Uterus (tissue), 2 donors: ENCODE data around the gene TRIP10.

Experiments used
- CTCF ChIP-seq, 4 experiments: fragments of 200-600 bp in 2 of 4; fragments of 450-650 bp in 2 of 4; sonication (generic) in 2 of 4; IDR thresholded peaks; one replicate each; pipeline ENCODE4 v1.5.1; 2016 to 2019; ENCODE audit warnings: antibody characterized with exemption in 4 of 4, mild to moderate bottlenecking in 2 of 4, moderate library complexity in 1 of 4
- POLR2A ChIP-seq, 2 donors: fragments of 450-650 bp; IDR thresholded peaks; one replicate each; pipeline ENCODE4 v1.6.1; 2016; ENCODE audit warnings: antibody characterized with exemption in 2 of 2, mild to moderate bottlenecking in 1 of 2, moderate library complexity in 1 of 2

GRCh38 chr19:6725513-6726231 is 13.8 kb upstream of the TRIP10 start:
- TF ChIP-seq POLR2A (IDR thresholded peaks at IDR 0.05) (no peak), CTCF (IDR thresholded peaks at IDR 0.05) (no peak)
